GM21381 (cell line): ENCODE results near the gene KLHL35.
"Not testable (repeated sequence)": the region's sequence is repeated elsewhere in the genome, so short reads cannot be mapped to it uniquely, and the experiment has no call there.

Experiments used
- ATAC-seq: cut with Tn5 transposase; IDR thresholded peaks from one replicate; pipeline ENCODE4 v1.9.1; 2021; ENCODE audit warnings: mild to moderate bottlenecking, moderate library complexity; ENCODE audit not compliant: unreplicated experiment

Gene KLHL35

DNA sequence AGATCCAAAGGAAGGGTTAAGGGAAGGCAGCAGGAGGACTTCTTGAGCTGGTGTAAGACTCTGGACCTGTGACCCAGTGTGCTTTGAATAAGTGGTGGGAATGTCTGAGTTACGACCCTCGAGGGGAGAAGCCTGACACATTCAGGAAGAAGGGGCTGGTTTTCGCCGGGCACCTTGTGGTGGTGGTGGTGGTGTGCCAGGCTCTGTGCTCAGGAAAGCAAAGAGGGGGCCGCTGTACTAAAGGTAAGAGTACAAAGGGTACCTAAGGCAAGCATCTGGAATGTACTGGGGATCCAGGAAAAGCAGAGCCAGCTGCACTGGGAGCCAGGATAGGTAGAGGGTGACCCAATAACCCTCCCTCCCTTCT lies 6.3 kb downstream of the KLHL35 start:
- ATAC-seq, result no peak

DNA sequence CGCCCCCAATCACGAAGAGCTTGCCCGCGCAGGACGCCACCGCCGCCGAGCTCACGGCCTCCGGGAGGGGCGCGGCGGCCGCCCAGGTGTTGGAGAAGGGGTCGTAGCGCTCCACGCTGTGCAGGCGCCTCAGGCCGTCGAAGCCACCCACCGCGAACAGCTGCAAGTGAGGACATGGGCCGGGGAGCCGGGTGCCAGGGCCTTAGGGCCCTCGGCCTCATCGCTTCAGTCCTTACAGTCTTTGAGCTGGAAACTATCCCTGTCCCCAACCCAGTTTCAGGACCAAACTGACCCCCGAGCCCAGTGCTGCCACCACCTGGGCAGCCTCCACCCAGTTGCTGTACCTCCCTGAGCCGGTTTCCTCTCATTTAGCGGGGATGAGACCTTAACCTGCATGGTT lies 7.6 kb downstream of the KLHL35 start:
- no peak for ATAC-seq

DNA sequence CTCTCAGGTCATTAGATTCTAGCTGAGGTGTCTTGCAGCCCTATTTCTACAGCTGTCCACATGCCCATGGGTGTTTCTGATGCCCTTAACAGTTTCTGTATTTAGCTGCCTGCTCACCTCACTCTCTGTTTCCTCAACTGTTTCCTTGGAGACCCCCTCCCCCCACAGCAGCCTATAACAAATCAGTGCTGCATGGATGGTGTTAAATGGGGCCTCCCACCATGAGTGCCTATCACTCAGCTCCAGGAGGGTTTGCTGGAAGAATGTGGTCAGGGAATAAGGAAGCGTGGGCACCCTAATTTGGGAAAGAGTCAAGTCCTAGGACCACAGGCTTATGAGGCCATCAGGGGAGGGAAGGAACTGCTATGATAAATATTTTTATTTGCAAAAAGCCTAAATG lies 8.6 kb downstream of the KLHL35 start:
- ATAC-seq, result no peak

DNA sequence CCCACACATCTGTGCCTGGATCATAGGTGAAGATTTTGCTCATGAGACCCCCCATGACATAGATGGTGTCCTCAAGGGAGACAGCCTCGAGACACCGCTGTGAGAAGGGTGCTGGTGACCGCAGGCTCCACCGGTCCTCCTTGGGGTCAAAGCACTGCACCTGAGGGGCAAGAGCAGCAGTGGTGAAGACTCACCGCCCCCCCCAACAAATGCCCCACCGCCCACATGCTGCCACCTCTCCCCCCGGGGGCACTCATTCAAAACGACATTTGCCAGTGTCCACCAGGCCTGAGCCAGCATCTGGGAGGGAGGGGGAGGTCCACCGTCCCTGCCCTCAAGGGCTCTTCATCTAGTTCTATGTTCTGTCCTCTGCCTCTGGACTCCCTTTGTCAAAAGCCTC lies 9.3 kb downstream of the KLHL35 start:
- ATAC-seq, result no peak

DNA sequence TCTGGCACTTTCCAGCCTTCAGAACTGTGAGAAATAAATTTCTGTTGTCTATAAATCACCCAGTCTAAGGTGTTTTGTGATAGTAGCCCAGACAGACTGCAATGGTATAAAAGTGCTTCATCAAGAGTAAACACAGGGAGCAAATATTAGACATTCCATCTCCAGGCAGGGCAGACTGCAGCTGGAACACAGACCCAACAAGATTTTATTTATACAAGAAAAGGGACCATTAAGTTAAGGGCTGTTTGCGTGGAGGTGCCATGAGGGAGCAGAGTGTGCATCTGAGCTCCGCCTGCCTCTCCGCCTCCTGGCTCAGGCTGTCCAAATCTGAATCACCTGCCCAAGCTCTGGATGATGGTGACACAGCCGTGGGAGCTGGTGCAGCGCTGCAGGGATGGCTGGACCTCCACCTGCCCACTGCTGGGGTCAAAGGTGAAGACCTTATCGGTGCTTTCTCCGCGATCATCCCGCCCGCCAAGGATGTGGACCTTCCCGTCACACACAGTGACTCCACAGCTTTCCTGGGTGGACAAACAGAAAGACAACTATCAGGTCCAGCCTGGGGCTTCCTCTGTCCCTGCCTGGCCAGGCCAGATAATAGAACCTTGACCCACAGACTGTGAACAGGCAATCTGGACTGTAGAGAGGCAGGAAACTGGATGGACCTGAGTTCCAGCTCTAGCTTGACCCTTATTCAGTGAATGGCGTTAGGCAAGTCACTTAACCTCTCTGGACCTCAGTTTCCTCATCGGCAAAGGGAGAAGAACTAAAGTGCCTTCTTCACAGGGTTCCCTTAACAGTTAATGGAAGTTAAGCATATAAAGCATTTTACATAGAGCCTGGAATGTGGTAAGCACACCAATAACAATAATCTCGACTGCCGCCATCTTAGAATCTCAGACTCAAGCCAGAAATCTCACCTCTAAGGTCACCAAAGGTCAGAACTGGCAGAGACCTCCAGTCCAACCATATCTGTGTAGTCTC lies 10.5 kb downstream of the KLHL35 start:
- no peak for ATAC-seq

DNA sequence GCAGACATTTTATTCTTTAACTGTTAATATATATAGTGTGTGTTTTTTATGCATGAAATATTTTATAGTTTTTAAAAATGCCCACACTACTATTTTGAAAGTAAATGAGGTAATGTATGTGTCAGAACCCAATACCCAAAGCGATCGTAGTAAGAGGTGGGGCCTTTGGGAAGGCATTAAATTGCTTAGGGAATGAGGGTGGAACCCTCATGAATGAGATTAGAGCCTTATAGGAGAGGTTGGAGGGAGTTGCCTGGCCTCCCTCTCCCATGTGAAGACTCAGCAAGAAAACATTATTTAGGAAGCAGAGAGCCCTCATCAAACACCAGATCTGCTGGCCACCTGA lies 11.1 kb downstream of the KLHL35 start:
- ATAC-seq, result no peak

DNA sequence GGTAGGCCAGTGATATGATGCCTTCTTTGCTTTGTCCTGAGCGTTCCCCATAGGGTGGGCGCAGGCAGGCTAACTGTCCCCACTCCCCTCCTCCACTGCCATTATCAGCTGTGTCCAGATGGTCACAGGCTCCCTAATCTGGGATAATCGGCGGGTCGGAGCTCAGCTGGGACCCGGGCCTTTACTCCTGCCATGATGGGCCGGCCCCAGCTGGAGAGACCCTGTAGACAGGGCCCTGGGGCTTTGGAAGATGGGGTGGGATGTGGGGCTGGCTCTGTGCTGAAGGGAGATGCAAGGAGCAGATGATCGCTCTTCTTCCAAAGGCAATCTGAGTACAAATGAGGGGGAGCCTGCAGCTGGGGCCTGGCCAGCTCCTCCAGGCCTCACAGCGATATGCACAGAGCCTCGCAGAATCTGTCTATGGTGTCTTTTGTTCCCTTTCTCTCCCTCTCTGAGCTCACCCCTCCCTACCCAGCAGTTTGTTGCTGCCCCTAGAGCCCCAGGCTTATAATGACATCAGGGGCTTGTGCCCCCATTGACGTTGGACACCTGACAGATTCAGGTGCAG lies 11.9 kb downstream of the KLHL35 start:
- ATAC-seq, result no peak

DNA sequence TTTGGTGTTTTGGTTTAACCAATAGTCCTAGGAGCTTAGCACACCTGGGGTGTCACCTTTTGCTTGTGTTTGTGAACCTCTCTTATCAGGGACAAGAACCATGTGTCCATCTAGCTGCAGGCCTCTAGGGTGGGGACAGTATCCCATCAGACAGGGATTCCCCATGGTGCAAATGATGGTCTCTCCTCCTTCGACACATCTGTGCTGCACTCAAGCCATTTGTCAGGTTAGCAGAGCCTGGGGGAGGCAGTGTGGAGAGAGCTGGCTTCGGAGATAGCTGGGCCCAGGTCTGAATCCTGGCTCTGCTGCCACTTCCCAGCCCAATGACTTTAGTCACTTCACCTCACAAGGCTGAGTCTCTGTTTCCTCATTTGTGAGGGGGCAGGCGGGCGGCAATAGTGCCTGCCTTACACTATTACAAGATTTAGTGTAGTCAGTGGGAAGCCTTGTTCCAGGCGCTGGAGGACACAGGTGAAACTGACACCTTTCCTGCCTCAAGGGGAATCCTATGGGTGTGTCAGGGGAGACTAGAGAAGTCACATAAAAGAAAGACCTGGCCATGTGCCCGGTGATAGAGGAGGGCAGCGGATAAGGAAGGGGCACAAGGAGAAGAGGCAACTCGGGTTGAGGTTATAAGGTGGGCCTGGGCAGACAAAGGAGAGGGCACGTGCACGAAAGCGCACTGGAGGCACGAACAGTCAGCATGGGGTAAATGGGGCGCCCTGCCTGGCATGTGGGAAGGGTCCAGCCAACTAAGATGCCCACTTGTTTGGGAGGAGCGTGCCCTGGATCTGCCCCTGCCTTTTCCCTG lies 12.6 kb downstream of the KLHL35 start:
- no peak for ATAC-seq

DNA sequence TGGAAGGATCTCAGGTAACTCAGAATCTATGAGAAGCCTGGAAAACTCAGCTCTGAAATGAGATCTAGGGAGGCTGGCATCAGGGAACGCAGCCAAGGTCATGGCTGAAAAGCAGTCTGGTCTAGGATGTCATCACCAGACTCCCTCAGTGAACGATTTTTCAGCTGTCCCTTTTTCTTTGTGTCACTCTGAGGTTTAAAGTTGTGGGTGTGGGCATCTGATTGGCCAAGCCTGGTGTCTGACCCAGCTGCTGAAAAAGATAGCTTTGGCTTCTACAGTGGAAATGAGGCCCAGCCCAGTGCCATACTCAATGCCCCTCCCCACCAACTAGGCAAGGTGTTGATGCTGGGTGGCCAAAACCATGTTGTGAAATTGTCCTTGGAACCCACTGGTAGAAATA lies 19.1 kb downstream of the KLHL35 start:
- no peak for ATAC-seq

DNA sequence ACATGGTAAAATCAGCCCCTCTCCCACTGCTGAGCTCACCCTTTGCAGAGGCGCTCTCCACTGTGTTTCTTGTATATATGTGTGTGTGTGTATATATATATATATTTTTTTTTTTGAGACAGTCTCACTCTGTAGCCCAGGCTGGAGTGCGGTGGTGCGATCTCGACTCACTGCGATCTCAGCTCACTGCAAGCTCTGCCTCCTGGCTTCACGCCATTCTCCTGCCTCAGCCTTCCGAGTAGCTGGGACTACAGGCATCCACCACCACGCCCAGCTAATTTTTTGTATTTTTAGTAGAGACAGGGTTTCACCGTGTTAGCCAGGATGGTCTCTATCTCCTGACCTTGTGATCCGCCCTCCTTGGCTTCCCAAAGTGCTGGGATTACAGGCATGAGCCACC lies 19.9 kb downstream of the KLHL35 start:
- ATAC-seq, result not testable (repeated sequence)

DNA sequence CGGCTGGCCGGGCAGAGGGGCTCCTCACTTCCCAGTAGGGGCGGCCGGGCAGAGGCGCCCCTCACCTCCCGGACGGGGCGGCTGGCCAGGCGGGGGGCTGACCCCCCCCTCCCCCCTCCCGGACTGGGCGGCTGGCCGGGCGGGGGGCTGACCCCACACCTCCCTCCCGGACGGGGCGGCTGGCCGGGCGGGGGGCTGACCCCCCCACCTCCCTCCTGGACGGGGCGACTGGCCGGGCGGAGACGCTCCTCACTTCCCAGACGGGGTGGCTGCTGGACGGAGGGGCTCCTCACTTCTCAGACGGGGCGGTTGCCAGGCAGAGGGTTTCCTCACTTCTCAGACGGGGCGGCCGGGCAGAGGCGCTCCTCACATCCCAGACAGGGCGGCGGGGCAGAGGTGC lies 23.0 kb downstream of the KLHL35 start:
- not testable (repeated sequence) for ATAC-seq

DNA sequence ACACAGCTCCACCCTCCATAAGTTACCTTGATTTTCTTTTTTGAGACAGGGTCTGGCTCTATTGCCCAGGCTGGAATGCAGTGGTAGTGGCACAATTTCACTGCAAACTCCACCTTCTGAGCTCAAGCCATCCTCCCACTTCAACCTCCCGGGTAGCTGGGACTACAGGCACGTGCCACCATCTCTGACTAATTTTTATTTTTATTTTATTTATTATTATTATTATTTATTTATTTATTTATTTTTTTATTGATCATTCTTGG lies 24.1 kb downstream of the KLHL35 start:
- no peak for ATAC-seq

DNA sequence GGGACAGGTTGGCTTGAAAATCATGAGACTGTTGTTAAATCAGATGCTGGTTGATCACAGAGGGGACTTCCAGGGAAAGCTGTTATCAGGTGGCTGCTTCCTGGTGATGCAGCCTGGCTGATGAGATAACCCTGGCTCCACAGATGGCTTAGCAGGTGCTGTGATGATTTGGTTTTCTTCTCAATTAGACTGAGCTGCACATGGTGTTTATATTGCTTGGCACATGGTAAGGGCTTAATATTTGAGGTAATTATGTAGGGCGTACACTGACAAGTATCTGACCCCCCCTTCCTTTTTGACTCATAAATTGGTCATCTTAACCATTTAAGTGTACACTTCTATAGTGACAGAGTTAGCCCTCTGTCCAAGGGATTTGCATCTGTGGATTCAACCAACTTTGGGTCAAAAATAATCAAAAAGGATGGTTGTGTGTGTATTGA lies 26.6 kb downstream of the KLHL35 start:
- ATAC-seq, result no peak

DNA sequence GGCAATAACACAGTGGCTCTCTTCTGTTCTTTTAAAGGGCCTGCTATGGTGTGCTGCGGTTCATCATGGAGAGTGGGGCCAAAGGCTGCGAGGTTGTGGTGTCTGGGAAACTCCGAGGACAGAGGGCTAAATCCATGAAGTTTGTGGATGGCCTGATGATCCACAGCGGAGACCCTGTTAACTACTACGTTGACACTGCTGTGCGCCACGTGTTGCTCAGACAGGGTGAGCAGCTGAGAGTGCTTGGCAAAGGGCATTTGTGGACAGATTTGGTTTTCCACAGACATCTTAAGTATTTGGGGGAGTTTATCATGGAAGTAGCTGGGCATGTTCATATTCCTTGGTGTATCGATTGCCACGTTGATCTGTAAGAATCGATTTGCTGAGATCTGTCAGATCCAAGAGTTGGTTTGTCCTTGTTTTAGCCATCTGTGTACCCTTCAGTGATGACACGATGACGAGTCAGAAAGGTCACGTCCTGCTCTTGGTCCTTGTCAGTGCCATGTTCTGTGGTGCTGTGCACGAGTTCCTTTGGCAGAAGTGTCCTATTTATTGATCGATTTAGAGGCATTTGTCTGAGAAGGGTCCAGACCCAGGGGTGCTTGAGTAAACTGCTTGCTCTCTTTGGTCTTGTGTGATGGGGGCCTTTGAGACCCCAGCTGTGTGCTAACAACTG lies 28.9 kb downstream of the KLHL35 start:
- ATAC-seq, result no peak

DNA sequence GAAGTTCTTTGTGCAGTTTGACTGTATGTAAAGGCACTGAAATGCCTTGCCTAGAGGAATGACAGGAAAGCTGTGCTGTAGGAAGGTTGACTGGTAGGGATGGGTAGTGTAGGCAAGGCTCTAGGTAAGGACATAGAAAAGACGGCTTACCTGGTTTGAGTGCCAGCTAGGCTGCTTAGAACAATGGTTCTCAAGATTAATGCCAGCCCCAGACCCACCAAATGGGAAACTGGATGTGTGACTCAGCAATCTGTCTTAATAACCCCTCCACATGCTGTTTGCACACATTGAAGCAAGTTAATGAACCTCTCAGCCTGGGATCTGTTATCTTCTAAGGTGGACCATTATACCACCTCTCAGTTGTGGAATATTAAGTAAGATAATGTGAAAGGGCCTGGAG lies 30.0 kb downstream of the KLHL35 start:
- no peak for ATAC-seq

DNA sequence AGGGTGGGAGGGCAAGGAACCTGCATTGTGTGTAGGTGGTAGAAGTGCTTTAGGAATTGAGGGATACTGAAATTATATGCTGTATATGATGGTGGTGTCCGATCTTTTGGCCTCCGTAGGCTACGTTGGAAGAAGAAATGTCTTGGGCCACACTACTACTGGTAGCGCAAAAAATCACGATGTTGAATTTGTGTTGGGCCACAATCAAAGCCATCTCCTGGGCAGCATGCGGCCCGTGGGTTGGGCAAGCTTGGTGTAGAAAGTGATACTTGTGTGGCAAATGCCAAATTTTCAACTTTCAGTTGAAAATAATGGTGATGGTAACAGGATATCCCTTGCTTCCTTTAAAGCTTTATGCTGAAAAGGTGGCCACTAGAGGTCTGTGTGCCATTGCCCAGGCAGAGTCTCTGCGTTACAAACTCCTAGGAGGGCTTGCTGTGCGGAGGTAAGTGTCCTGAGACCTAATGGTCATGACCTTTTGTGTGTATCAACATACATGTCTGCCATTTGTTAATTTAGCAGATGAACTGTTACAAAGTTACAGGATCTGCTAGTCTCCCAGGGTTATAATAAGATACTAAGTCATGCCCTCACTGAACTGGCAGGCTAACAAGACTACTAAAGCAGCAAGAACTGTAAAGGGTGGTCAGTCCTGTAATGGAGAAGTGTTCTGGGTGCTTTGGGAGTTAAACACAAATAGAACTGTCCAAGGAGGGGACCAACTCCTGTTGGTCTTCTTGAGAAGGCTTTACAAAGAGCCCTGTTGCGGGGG lies 30.8 kb downstream of the KLHL35 start:
- no peak for ATAC-seq

DNA sequence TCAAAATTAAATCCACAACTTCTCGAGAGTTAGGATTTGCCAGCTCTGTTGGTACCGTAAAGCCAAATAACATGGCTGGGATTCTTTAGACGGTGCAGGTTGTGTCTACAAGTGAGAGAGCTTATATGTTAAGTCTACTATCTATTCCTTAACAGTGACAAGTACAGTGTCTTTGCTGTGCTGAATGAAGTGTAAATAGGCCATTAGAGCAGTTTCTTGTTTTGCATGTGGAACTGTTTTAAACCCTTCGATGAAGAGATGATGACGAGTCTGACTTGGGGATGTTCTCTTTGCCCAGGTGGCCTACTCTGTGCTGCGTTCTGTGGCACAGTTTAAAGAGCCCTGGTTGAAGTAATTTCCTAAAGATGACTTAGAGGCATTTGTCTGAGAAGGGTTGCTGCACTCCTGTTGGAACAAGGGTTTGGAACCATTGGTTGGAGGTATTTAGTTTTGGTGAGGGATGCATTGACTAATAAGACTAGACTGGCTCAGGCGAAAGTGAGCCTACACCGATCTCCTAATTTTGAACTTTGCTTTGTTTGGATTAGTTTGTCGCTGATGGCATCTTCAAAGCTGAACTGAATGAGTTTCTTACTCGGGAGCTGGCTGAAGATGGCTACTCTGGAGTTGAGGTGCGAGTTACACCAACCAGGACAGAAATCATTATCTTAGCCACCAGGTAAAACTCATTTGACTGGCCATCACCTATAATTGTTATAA lies 32.7 kb downstream of the KLHL35 start:
- ATAC-seq, result no peak

DNA sequence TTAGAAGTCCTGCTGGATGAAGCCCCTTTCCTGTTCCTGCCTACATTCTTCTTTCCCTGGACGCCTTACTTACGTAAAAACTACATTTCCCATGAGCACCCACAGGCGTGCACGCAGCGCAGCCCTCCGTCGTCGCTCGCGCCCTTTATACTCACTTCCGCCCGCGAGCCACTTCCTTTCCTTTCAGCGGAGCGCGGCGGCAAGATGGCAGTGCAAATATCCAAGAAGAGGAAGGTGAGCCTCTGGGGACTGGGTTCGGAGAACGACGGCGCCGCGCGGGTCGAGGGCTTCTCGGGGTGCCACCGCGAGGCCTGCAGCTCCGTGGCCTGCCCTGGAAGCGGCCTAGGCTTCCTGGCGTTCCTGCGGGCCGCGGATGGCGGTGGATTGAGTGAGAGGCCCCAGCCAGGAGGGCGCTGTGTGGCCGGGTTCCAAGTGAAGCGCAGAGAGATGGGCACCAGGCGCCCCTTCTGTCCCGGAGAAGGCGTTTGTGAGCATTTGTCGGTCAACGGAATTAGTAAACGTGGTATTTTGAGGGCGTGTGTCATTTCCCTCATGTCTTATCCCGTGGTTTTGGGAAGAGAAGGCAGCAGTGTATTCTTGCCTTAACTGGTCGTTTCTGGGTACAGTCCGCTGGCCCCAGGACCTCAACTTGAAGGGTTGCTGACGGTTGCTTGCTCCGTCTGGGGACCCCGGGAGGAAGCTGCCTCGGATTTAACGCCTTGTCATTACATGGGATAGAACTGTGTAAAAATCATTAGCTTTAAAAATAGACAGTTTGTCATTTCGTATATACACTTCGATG lies 33.5 kb downstream of the KLHL35 start, which contains the start of gene RPS3:
RPS3 (plus strand) TSS at position 175 of the 802 bp plus-strand sequence; CDS start at position 205, 30 bp downstream.
- ATAC-seq, result peak; percentile 81

DNA sequence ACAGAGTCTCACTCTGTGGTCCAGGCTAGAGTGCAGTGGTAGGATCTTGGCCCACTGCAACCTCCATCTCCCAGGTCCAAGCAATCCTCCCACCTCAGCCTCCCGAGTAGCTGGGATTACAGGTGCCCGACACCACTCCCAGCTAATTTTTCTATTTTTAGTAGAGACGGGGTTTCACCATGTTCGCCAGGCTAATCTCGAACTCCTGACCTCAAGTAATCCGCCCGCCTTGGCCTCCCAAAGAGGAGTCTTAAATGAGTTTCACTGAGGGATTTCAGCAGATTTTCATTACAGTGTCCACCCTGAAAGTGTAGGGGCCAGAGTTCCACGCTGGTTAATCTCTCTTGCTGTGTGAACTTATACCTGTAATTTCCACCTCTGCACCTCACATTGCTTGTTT lies 34.1 kb downstream of the KLHL35 start:
- no peak for ATAC-seq
